Right renal cortex interstitium (tissue), 3 donors: ENCODE results near the gene RBMS3. TPM values are rescaled to one million over a fixed set of nuclear protein-coding genes. Genes with fewer than 3 reads are reported as not detected.
A peak's percentile ranks its signal among the peaks of the same experiment; 100 is the strongest.

Experiments
- DNase-seq, 3 donors: peaks; one replicate each; pipeline ENCODE4 v3.0.0-alpha.2; 2013; ENCODE audit warnings: low read depth in 3 of 3, low spot score in 2 of 3
- polyA plus RNA-seq, 3 donors: library from polyadenylated mRNA; unstranded; fragments of 120-200 nt; gene quantifications; one replicate each; pipeline ENCODE4 v1.2.1, GENCODE V29; 2013; ENCODE audit not compliant: insufficient read length in 3 of 3

The RBMS3 gene
- polyA plus RNA-seq, 3 donors = 11.6 to 15.4 (median 12.5) TPM

DNA sequence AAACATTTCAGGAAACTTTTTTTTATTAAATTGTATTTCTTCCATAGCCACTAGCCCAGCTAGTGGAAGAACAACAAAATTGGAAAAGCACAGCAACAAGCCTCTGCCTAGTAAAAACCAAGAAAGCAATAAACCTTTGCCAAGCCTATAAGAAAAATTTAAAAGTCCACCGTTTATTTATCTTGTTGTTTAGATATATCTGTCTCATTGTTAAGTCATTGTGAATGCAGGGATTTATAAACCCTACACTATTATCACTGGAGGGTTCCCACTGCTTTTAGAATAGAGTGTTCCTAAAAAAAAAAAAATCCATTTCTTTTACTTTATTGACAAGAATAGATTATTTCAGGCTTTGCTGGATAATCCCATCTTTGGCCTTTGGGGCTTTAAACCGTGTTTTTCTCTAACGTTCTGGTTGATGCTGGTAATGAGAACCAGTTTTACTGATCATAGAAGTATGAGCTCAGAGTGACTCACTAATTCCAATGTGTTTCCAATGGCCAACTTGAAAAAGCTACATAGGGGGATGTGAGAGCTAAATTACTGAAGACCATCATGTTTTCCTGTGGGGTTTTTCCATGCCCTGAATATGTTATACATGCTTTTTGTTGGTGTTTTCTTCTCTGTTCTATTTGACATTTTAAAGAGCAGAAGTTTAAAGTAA is 634.1 kb downstream of the RBMS3 start:
- no peak for DNase-seq

DNA sequence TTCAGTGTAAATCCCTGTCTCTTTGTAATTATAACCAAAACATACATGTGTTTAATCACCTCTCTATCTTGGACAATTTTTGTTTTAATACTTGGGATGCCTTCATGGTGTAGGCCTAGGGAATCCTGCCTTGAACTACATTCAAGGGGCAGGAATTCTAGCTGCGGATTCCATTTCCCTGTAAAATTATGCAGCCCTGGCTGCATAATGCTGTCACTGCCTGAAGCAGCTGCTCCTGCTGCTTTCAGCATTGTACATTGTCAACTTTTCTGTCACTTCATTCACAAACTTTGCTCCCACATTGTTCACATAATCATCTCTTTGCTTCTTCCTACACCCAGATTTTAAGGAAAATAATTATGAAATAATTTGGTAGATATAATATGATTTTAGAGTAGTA is 638.7 kb downstream of the RBMS3 start:
- no peak for DNase-seq

- DNase-seq = peak in 2 of 3 donors; percentile 43 to 44
Measured at GRCh38 chr3:29922992-29923746, 642.3 kb downstream of the RBMS3 start.

GRCh38 chr3:29924783-29925561 is 644.1 kb downstream of the RBMS3 start:
- DNase-seq = no peak

DNA sequence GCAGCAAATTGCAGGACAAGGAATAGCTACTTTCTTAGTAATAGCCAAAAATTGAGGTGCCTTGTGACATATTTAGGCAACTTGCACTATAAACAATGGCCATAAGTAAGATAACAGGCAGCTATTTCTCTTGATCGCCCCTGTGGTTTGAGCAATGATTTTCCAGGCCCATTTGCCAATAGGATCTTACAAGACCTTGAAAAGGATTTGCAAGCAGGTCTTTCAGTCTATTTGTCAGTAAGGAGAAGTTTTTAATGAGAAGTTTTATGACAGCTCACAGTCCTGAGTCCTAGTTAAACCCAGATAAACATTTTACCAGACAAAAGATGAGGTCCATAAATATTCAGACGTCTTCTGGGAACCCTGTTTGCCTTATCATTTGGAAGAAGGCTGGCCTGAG is 645.5 kb downstream of the RBMS3 start:
- DNase-seq = no peak

DNA sequence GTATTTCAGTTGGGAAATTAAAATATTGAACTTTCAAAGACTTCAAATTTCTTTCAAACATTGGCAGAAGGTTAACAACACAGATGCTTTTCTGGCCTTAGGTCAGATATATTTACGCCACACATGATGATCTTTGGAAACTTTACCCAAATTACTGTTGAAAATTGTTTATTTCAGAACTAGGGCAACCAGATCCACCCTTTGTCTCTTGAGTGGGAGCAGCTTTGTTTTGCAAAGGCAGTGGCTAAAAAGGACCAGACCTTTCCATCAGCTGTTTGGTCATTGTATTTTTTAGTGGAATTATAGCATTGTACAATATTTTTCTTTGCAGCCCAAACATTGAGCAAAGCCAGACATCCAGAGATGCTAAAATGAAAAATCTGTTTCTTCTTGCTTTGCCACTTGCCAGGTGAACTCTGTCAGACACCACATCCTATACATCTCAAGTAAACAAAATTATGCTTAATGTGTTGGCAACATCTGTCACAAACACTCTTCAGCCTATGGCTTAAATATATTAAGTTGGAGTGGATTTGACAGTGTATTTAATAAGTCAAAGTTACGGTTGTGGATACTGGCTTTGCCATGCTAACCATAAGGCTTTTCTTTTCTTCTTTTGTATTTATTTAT is 651.9 kb downstream of the RBMS3 start:
- DNase-seq = no peak

- DNase-seq = no peak
Measured at GRCh38 chr3:29933802-29934490, 653.1 kb downstream of the RBMS3 start.

DNA sequence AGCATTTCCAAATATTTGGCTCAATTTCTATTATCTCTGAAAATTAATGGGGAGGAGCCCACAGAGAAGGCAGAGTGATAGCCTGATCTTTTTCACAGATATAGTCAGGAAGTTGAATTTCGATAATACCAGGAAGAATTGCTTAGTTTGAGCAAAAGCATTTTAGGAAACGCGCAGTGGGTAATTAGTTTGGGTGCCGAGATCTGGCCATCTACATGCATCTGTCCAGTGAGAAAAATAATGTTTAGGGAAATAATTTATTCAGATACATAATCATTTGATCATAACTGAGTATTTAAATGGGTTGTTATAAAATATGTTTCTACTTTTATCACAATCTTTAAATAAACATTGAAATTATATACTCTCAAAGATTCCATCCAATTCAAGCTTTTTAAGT is 653.9 kb downstream of the RBMS3 start:
- DNase-seq = no peak

DNA sequence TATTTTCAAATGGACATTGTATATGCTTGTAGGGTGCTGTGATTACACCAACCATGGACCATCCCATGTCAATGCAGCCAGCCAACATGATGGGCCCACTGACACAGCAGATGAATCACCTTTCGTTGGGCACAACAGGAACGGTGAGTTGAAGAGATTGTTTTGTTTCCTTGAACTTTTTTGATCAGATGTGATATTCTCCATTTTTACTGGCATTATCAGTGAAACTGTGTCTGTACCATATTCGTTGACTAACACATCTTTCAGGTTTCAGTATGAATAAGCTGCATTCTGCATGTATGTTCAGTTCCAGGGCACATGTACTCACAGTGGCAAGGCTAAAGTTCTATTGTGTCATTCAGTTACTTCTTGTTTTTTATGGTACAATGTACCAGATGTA is 655.2 kb downstream of the RBMS3 start:
- DNase-seq = no peak

GRCh38 chr3:29936766-29937165 is 655.9 kb downstream of the RBMS3 start:
- no peak for DNase-seq

DNA sequence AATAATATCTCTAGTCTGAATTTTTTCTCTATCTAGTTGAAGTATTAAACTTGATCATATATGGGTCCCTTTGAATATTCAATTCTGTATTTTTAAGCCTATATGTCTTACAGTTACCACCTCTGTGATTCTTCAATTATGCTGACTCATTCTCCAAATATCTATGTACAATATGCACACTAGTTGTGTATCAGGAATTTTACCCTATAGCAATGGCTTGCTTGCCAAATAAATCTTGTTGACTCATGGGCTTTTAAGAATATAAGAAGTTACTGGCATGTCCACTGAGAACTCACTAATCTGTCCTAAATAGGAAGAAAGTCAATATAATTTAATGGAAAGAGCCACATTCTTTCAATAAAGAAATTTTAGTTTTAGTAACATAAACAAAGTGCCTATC is 656.3 kb downstream of the RBMS3 start:
- no peak for DNase-seq

DNA sequence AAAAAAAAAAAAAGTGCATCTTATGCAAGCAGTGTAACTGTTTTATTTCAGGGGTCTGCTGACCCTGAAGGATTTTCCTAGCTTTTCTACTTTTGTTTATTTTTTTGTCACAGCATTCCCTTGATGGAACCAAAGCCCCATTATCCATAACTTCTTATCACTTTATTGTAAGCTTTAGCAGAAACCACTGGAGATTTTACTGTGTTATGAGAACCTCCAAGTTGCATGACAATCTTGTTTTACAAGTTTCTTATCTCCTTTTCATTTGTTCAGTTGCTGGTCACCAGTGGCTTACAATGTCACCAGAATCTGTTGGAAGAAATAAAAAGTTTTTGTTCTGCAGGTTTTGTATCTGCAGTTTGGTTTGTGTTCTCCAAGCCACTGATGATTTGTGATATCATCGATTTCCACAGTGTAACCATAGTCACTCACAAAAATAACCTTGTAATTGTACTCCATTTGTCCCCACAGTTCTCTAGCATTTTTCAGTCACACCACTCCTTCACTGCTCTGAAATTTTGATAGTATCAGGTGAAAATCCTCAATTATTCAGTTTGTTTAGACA is 660.0 kb downstream of the RBMS3 start:
- no peak for DNase-seq

- no peak for DNase-seq
Measured at GRCh38 chr3:29942297-29942696, 661.4 kb downstream of the RBMS3 start.

GRCh38 chr3:29949131-29949530 is 668.3 kb downstream of the RBMS3 start:
- no peak for DNase-seq

GRCh38 chr3:29949940-29950616 is 669.2 kb downstream of the RBMS3 start:
- DNase-seq = no peak

DNA sequence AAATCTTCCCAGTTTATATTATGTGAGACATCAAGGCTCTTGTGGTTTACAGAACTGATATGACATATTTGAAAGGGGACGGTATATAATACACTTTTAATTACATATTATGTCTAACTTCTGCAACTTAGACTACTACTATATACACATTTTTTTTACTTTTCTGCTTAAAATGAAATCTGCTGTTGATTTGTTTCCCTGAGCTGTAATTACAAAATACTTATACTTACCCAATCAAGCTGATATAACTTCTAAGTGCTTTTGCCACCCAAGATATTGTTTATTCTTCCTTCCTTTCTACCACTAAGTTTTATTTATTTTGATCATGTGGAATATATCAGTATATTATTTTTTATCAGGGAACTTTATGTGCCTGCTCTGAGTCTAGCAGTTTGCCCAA is 671.6 kb downstream of the RBMS3 start:
- no peak for DNase-seq

DNA sequence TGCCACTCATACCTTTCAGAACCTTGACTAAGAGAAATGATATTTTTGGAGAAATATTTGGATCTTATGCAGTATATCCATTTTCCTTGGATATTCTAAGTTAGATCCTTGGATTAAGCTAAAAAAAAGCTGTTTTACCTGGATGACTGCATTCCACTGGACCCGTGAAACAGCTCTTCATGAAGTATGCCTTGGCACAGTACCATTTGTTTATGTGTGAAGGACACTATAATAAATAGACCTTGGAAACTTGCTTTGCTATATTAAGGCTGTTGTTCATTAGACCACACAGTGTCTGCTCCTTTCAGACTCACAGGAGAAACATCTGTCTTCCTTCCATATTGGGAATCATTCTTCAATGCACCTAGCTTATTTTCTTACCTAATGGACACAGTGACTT is 674.5 kb downstream of the RBMS3 start:
- no peak for DNase-seq

DNA sequence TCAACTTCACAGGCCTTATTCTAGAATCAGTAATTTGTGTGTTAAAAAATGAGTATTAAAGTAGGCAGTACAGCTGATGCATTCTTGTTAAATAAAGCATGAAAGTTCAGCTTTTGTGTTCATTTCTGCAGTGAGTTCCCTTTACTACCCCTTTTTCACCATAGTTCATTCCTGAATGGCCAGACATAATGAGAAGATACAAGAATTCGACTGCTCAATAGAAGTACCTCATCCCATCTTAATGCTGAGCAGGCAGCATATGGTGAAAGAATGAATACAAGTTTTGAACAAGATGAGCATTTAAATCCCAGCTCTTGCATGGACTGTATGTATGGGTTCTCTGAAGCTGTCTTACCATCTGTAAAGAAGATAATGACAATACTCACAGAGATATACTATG is 677.9 kb downstream of the RBMS3 start:
- DNase-seq = no peak

DNA sequence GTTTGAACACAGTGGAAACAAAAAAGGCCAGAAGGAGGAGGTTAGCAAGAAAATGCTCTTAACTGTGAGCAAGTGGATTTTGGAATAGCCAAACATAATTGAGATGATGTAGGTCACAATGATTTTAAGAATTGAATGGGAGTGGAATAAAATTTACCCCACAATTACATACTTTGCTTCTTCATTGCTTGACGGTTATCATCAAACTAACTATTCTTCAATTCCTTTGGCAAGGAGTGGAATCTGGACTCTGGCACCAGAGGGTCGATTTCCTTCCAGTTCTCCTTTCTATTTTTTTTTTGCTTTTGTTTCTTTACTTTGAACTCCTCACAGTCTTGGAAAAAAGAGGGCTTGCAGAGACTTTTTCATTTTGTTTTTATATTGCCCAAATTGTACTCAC is 691.0 kb downstream of the RBMS3 start:
- DNase-seq = no peak
